H9 (cell line): Measurements from ENCODE around the gene ATF3. TPM values are rescaled to one million over a fixed set of nuclear protein-coding genes. Genes with fewer than 3 reads are reported as not detected.

Source experiments
- DNase-seq: peaks from one replicate; pipeline ENCODE4 v3.0.0-alpha.2; 2017
- H2AFZ ChIP-seq: one replicate; pipeline ENCODE4 v1.6.1; 2013; ENCODE audit warnings: mild to moderate bottlenecking, low read length, control low read depth, moderate library complexity
- H2AK5ac ChIP-seq: 2 replicates; pipeline ENCODE4 v1.6.1; 2013; ENCODE audit warnings: low read length, control low read depth, mixed read lengths; ENCODE audit not compliant: insufficient read length
- H2BK120ac ChIP-seq: one replicate; pipeline ENCODE4 v1.6.1; 2013; ENCODE audit warnings: low read depth, mild to moderate bottlenecking, low read length, control low read depth, inconsistent platforms; ENCODE audit not compliant: poor library complexity, severe bottlenecking
- H2BK12ac ChIP-seq: 2 replicates; pipeline ENCODE4 v1.6.1; 2013; ENCODE audit warnings: low read length, control low read depth, mixed read lengths, low read depth; ENCODE audit not compliant: insufficient read length
- H2BK15ac ChIP-seq: 2 replicates; pipeline ENCODE4 v1.6.1; 2013; ENCODE audit warnings: low read depth, low read length, control low read depth
- H2BK20ac ChIP-seq: one replicate; pipeline ENCODE4 v1.6.1; 2013; ENCODE audit warnings: low read depth, mild to moderate bottlenecking, low read length, control low read depth, inconsistent platforms; ENCODE audit not compliant: poor library complexity, severe bottlenecking
- H2BK5ac ChIP-seq: 2 replicates; pipeline ENCODE4 v1.6.1; 2013; ENCODE audit warnings: low read length, control low read depth, mixed read lengths; ENCODE audit not compliant: insufficient read length
- H3K14ac ChIP-seq: 2 replicates; pipeline ENCODE4 v1.6.1; 2013; ENCODE audit warnings: low read length, control low read depth; ENCODE audit not compliant: insufficient read depth
- H3K18ac ChIP-seq: 2 replicates; pipeline ENCODE4 v1.6.1; 2013; ENCODE audit warnings: low read depth, mild to moderate bottlenecking, mixed read lengths, low read length, control low read depth; ENCODE audit not compliant: insufficient read length
- H3K23ac ChIP-seq: 2 replicates; pipeline ENCODE4 v1.6.1; 2013; ENCODE audit warnings: low read length, control low read depth, mixed read lengths, low read depth; ENCODE audit not compliant: insufficient read length
- H3K23me2 ChIP-seq: 2 replicates; pipeline ENCODE4 v1.6.1; 2013; ENCODE audit warnings: low read depth, mild to moderate bottlenecking, mixed read lengths, low read length, control low read depth; ENCODE audit not compliant: insufficient read length, poor library complexity, severe bottlenecking
- H3K27ac ChIP-seq: 2 replicates; pipeline ENCODE4 v1.5.1; 2013; ENCODE audit warnings: low read length, control low read depth, mixed read lengths, low read depth; ENCODE audit not compliant: insufficient read length
- H3K27me3 ChIP-seq: 2 replicates; pipeline ENCODE4 v1.6.1; 2013; ENCODE audit warnings: low read length, control low read depth, inconsistent platforms; ENCODE audit not compliant: insufficient read depth
- H3K4ac ChIP-seq: 2 replicates; pipeline ENCODE4 v1.6.1; 2013; ENCODE audit warnings: low read depth, mild to moderate bottlenecking, control low read depth, inconsistent platforms, low read length, moderate library complexity
- H3K4me1 ChIP-seq: 2 replicates; pipeline ENCODE4 v1.6.1; 2013; ENCODE audit warnings: low read length, control low read depth, inconsistent platforms; ENCODE audit not compliant: insufficient read depth
- H3K4me2 ChIP-seq: 2 replicates; pipeline ENCODE4 v1.6.1; 2013; ENCODE audit warnings: low read length, control low read depth, mixed read lengths; ENCODE audit not compliant: insufficient read length, insufficient read depth
- H3K56ac ChIP-seq: 2 replicates; pipeline ENCODE4 v1.6.1; 2013; ENCODE audit warnings: low read depth, mild to moderate bottlenecking, mixed read lengths, low read length, control low read depth; ENCODE audit not compliant: insufficient read length
- H3K79me1 ChIP-seq: 2 replicates; pipeline ENCODE4 v1.6.1; 2013; ENCODE audit warnings: low read depth, mild to moderate bottlenecking, moderate library complexity, low read length, control low read depth, inconsistent platforms; ENCODE audit not compliant: insufficient read depth, poor library complexity, severe bottlenecking
- H3K79me2 ChIP-seq: 2 replicates; pipeline ENCODE4 v1.6.1; 2013; ENCODE audit warnings: low read length, control low read depth, inconsistent platforms; ENCODE audit not compliant: insufficient read depth
- H3K9ac ChIP-seq: 2 replicates; pipeline ENCODE4 v1.6.1; 2013; ENCODE audit warnings: low read length, control low read depth, mixed read lengths; ENCODE audit not compliant: insufficient read length; ENCODE audit errors: extremely low read depth
- H3K9me3 ChIP-seq: one replicate; pipeline ENCODE4 v1.6.1; 2013; ENCODE audit warnings: low read depth, low read length, inconsistent platforms; ENCODE audit not compliant: control insufficient read depth
- H3T11ph ChIP-seq: one replicate; pipeline ENCODE4 v1.6.1; 2013; ENCODE audit warnings: mild to moderate bottlenecking, low read length, control low read depth, inconsistent platforms
- H4K20me1 ChIP-seq: one replicate; pipeline ENCODE4 v1.6.1; 2013; ENCODE audit not compliant: control insufficient read depth, insufficient read length, insufficient read depth
- H4K5ac ChIP-seq: 2 replicates; pipeline ENCODE4 v1.6.1; 2013; ENCODE audit warnings: low read depth, mild to moderate bottlenecking, mixed read lengths, low read length, control low read depth; ENCODE audit not compliant: insufficient read length
- H4K8ac ChIP-seq: replicated peaks from 2 replicates; pipeline ENCODE4 v1.6.1; 2013; ENCODE audit warnings: low read length, control low read depth, mixed read lengths, low read depth; ENCODE audit not compliant: insufficient read length
- H4K91ac ChIP-seq: 2 replicates; pipeline ENCODE4 v1.6.1; 2013; ENCODE audit warnings: low read depth, mild to moderate bottlenecking, moderate library complexity, mixed read lengths, low read length, control low read depth; ENCODE audit not compliant: insufficient read length
- H3K27ac Mint-ChIP-seq, 3 experiments: 2 replicates in 2 of 3; 3 replicates in 1 of 3; pipeline ENCODE4 v1.8.0; 2020 to 2021; ENCODE audit warnings: mixed read lengths in 3 of 3, mild to moderate bottlenecking in 1 of 3, moderate library complexity in 1 of 3
- H3K27me3 Mint-ChIP-seq: 2 replicates; pipeline ENCODE4 v1.8.0; 2021; ENCODE audit warnings: low read depth, mild to moderate bottlenecking, moderate library complexity, mixed read lengths
- H3K36me3 Mint-ChIP-seq, 3 experiments: 2 replicates in 2 of 3; 3 replicates in 1 of 3; pipeline ENCODE4 v1.8.0; 2020 to 2021; ENCODE audit warnings: low read depth in 3 of 3, mixed read lengths in 3 of 3; ENCODE audit not compliant: insufficient read depth in 1 of 3
- H3K4me1 Mint-ChIP-seq, 2 experiments: 2 replicates each; pipeline ENCODE4 v1.8.0; 2020; ENCODE audit warnings: mixed read lengths in 2 of 2
- H3K4me3 Mint-ChIP-seq, 2 experiments: 2 replicates in 1 of 2; 3 replicates in 1 of 2; pipeline ENCODE4 v1.8.0; 2020 to 2021; ENCODE audit warnings: mild to moderate bottlenecking in 2 of 2, mixed read lengths in 2 of 2, moderate library complexity in 1 of 2
- H3K9me3 Mint-ChIP-seq, 2 experiments: 2 replicates in 1 of 2; 3 replicates in 1 of 2; pipeline ENCODE4 v1.8.0; 2020; ENCODE audit warnings: mild to moderate bottlenecking in 2 of 2, mixed read lengths in 2 of 2, moderate library complexity in 1 of 2
- CTCF ChIP-seq: fragments of 200-600 bp; sonication (generic); conservative IDR thresholded peaks from 3 replicates; pipeline ENCODE4 v1.8.0; 2021; ENCODE audit warnings: antibody characterized with exemption, mild to moderate bottlenecking
- WGBS: extraction: QIAGEN DNeasy Blood & Tissue Kit; methylation state at CpG from one replicate; pipeline ENCODE4 v1.1.7; 2013; ENCODE audit warnings: missing lambda C conversion rate, low lambda C conversion rate, mixed read lengths; ENCODE audit not compliant: insufficient read length; ENCODE audit errors: extremely low coverage; 5-methylcytosine and 5-hydroxymethylcytosine counted together
- total RNA-seq: library from RNA; stranded (reverse); gene quantifications from 2 replicates; pipeline ENCODE4 v1.2.1, GENCODE V29; 2021

Gene ATF3
- total RNA-seq, 1 experiment from 2014 or later = 14.7 TPM

- Histone ChIP-seq H4K5ac (no peak overlapping the region), H2BK5ac (no peak overlapping the region), H3K27ac (no peak overlapping the region), H2BK20ac (no peak overlapping the region), H2BK12ac (no peak overlapping the region), H3K18ac (no peak overlapping the region), H4K91ac (no peak overlapping the region), H2BK120ac (no peak overlapping the region), H3K4me1 (no peaks in the 10 kb centered on the region), H3K23ac (no peak overlapping the region), H3K9ac (no peak overlapping the region), H2AK5ac (no peak overlapping the region), H3K4ac (no peak overlapping the region), H3K9me3 (no peaks in the 10 kb centered on the region), H2AFZ (no peak overlapping the region), H3K4me2 (no peak overlapping the region), H3K56ac (no peak overlapping the region), H3K14ac (no peak overlapping the region), H2BK15ac (no peak overlapping the region), H3K27me3 (no peaks in the 10 kb centered on the region), H3K79me2 (no peaks in the 10 kb centered on the region), H3K23me2 (no peaks in the 10 kb centered on the region), H3T11ph (no peak overlapping the region), H4K20me1 (no peaks in the 10 kb centered on the region), H3K79me1 (no peaks in the 10 kb centered on the region), H4K8ac (no peak overlapping the region)
- Mint-ChIP-seq H3K27ac (peak overlapping the region in 1 of 3 experiments; percentile 2; a peak in 1 of 7 replicates), H3K27me3 (peaks cover 21% of the 10 kb centered on the region), H3K9me3 (peaks cover 7% of the 10 kb centered on the region in 2 experiments; a peak in 4 of 5 replicates), H3K36me3 (peaks cover 5 to 14% (median 7%) of the 10 kb centered on the region in 3 experiments; a peak in 6 of 7 replicates), H3K4me3 (no peak overlapping the region), H3K4me1 (peaks cover 19 to 21% of the 10 kb centered on the region in 2 experiments)
- WGBS = no CpG with 5 or more reads among the region's 5 CpGs
- DNase-seq = no peak
- no peak for TF ChIP-seq CTCF
Observed at GRCh38 chr1:212637902-212638301, 29.3 kb downstream of the ATF3 start.
